Right lobe of liver (tissue), 6 donors: ENCODE measurements around the gene DOK5. TPM values are rescaled to one million over a fixed set of nuclear protein-coding genes. Genes with fewer than 3 reads are reported as not detected.

Experiments
- ATAC-seq, 4 donors: fragments of 200-7000 bp; cut with Tn5 transposase; one replicate each; pipeline ENCODE4 v1.9.1; 2020; ENCODE audit warnings: mild to moderate bottlenecking in 4 of 4, moderate library complexity in 4 of 4
- DNase-seq, 3 donors: peaks; one replicate each; pipeline ENCODE4 v3.0.0-alpha.2; 2020
- H3K27ac ChIP-seq, 3 donors: fragments of 200-600 bp; one replicate each; pipeline ENCODE4 v1.8.0; 2022
- H3K27me3 ChIP-seq, 2 donors: fragments of 200-600 bp; one replicate each; pipeline ENCODE4 v1.8.0; 2022
- H3K36me3 ChIP-seq, 4 donors: fragments of 200-600 bp; sonication (generic) in 1 of 4; one replicate each; pipeline versions ENCODE4 v1.5.1 to v1.8.0; 2017 to 2022; ENCODE audit warnings: control low read depth in 1 of 4
- H3K4me1 ChIP-seq, 4 donors: fragments of 200-600 bp; sonication (generic) in 1 of 4; one replicate each; pipeline versions ENCODE4 v1.5.1 to v1.8.0; 2017 to 2022; ENCODE audit warnings: control low read depth in 1 of 4
- H3K4me3 ChIP-seq, 3 donors: fragments of 200-600 bp; one replicate each; pipeline ENCODE4 v1.8.0; 2022
- H3K9me3 ChIP-seq, 4 donors: fragments of 200-600 bp; sonication (generic) in 1 of 4; one replicate each; pipeline versions ENCODE4 v1.5.1 to v1.8.0; 2017 to 2022; ENCODE audit warnings: control low read depth in 1 of 4
- POLR2A ChIP-seq: fragments of 450-650 bp; IDR thresholded peaks from one replicate; pipeline ENCODE4 v1.6.1; 2017; ENCODE audit warnings: antibody characterized with exemption, mild to moderate bottlenecking
- WGBS: methylation state at CpG from one replicate; pipeline ENCODE4 v1.1.6; 2018; ENCODE audit warnings: low coverage, low lambda C conversion rate; ENCODE audit not compliant: insufficient coverage; ENCODE audit errors: missing lambda C conversion rate; 5-methylcytosine and 5-hydroxymethylcytosine counted together
- intact Hi-C, 2 donors: fragments of 100-400 bp; cut with DNase I; formaldehyde crosslinking; loops; one replicate each; pipeline versions ENCODE4 v1.11.2 to v1.14.1; 2022
- total RNA-seq, 6 experiments: library from RNA; depleted of rRNA in 2 of 6; stranded (reverse); fragments of >200 nt in 2 of 6; fragmentation: NEBNext Ultra II Directional in 3 of 6; extraction: Animal tissue kit (Norgen Biotek cat#: 25700) in 3 of 6; gene quantifications; one replicate each; pipeline versions ENCODE4 v1.1.0 to v1.2.4, GENCODE V29; 2016 to 2023
- TF ChIP-seq, protein P1 (sequence below), 4 donors: fragments of 200-600 bp in 3 of 4; fragments of 450-650 bp in 1 of 4; IDR thresholded peaks; one replicate each; pipeline versions ENCODE4 v1.5.1 to v1.8.0; 2016 to 2022; ENCODE audit warnings: antibody characterized with exemption in 4 of 4, mild to moderate bottlenecking in 2 of 4
- donor health status: DM: no; HTN: yes; CAD: no.
- donor health status: DM: no; HTN: no; CAD: no.
- donor health status: DM: no; HTN: no; CAD: no.
- donor health status: DM: no; HTN: yes; CAD: no.
- donor health status: DM: no; HTN: yes; CAD: no.

The DOK5 gene
- total RNA-seq, 6 experiments from 2014 or later: 0.43 to 0.69 TPM; not detected in 4

DNA sequence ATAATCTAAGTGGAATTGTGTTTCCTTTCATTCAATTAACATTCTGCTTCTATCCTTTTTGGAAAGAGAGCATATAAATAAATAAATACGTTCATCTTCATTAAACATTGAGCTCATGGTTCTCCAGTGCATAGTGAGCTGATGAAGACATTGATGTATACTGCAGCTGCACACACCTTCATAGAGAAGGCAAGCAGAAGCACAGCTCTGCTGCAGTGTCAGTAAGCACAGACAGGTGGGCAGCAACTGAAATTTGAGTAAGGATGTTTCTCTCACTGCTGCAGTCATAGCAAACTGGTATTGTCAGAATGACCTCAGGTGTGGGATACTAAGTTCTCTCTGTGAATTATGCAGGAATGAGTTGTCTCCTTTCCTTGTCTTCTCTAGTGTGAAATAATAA is 202.9 kb downstream of the DOK5 start:
- 38% methylated on average over 1 of the region's 1 CpG for WGBS

DNA sequence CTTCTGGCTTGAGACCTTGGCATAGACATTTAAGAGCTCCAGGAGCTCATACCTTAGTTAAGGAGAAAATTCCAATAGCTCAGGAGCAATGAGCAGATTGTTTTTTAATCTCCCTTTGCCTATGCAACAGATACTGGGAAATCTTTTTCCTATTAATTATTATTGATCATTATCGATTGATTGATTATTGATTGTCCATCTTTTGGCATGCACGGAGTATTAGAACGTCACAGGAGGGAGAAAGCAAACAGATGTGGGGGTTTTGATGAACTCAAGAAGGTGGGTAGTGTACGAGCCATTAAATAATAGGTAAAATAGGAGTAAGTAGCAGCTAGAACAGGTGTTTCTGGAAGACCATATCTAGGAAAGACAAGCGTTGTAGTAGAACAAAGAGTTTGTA is 205.0 kb downstream of the DOK5 start:
- no peak for ATAC-seq
- Histone ChIP-seq H3K27me3 (peaks cover 0 to 3% of the 10 kb centered on the region in 2 donors), H3K36me3 (no peaks in the 10 kb centered on the region), H3K4me1 (no peaks in the 10 kb centered on the region), H3K9me3 (no peaks in the 10 kb centered on the region), H3K4me3 (no peak overlapping the region), H3K27ac (no peak overlapping the region)
- DNase-seq: no peak
- TF ChIP-seq POLR2A: no peak
- TF ChIP-seq, protein P1, sequence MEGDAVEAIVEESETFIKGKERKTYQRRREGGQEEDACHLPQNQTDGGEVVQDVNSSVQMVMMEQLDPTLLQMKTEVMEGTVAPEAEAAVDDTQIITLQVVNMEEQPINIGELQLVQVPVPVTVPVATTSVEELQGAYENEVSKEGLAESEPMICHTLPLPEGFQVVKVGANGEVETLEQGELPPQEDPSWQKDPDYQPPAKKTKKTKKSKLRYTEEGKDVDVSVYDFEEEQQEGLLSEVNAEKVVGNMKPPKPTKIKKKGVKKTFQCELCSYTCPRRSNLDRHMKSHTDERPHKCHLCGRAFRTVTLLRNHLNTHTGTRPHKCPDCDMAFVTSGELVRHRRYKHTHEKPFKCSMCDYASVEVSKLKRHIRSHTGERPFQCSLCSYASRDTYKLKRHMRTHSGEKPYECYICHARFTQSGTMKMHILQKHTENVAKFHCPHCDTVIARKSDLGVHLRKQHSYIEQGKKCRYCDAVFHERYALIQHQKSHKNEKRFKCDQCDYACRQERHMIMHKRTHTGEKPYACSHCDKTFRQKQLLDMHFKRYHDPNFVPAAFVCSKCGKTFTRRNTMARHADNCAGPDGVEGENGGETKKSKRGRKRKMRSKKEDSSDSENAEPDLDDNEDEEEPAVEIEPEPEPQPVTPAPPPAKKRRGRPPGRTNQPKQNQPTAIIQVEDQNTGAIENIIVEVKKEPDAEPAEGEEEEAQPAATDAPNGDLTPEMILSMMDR (IDR thresholded peaks at IDR 0.05): no peak
- 25% methylated on average over 5 of the region's 5 CpGs for WGBS
- intact Hi-C loops: no loop called here

More for the DNA sequence above, 202.9 kb downstream of the DOK5 start:
- Histone ChIP-seq H3K4me3 (no peak overlapping the region), H3K27me3 (peaks cover 0 to 3% of the 10 kb centered on the region in 2 donors), H3K27ac (no peak overlapping the region), H3K4me1 (no peaks in the 10 kb centered on the region), H3K36me3 (no peaks in the 10 kb centered on the region), H3K9me3 (no peaks in the 10 kb centered on the region)
- ATAC-seq: no peak
- no peak for TF ChIP-seq POLR2A
- TF ChIP-seq, protein P1 (IDR thresholded peaks at IDR 0.05): no peak
- intact Hi-C loops: no loop called here
- DNase-seq: no peak

DNA sequence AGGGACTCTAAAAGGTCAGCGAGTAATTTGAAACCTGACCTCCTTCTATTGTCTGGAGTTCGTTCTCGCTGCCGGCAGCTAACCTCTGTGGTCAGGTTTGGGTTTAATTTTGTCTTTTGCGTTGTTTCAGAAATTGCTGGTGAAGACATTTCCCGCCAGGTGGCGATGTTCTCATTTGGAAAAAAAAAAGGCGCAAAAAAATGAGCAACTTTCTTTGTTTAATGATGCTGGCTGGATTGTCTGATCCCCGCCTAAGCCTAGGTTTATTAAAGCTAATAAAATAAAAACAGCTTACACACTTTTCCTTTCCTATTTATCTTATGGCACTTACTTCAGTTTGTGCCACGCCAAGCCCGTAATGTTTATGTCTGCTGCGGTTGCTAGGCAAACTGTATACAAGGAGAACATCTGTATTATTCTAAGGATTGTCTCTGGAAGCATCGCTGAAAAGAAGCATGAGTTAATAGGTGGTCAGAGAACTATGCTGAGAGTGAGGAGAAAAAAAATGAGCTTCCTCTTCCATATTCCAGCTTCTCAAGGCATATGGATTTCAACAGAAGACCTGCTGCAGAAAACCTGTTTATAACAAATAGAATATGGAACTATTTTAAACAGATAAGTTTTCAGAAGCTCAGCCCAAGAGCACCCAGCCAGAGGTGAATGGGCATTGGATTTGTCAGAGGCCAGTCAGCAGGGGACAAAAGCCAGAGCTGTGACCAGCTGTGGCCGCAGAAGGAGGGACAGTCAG is 205.7 kb downstream of the DOK5 start:
- ATAC-seq: peak in 3 of 4 donors; percentile 26 to 50 (median 43)
- no peaks in the 10 kb centered on the region for H3K36me3 ChIP-seq
- no peaks in the 10 kb centered on the region for H3K9me3 ChIP-seq
- H3K4me3 ChIP-seq: no peak overlapping the region
- intact Hi-C loops: no loop called here
- no peak for TF ChIP-seq POLR2A
- TF ChIP-seq, protein P1 (IDR thresholded peaks at IDR 0.05): peak; percentile 19 to 69 (median 60)
- no peak overlapping the region for H3K27ac ChIP-seq
- DNase-seq: no peak
- H3K27me3 ChIP-seq: peaks cover 0 to 3% of the 10 kb centered on the region in 2 donors
- no peaks in the 10 kb centered on the region for H3K4me1 ChIP-seq
- 21% methylated on average over 14 of the region's 14 CpGs for WGBS

DNA sequence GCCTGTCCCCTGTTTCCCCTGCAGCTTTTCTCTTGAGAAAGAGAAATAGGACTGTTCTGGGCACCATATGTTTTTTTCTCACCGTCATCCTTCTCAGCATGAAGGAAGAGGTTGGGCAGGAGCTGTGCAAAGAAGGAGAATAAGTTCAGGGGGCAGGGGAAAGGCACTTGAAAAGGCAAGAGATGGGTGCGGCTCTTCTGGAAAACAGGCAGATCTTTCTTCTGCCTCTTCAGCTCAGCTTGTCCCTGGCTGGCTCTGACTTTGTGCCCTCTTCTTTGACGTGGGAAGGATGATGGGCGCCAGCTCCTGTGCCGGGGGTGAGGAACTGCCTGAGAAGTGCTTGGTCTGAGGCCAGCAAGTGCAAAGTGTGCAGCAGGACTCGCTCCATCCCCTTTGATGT is 206.5 kb downstream of the DOK5 start:
- ATAC-seq (no peak), DNase-seq (no peak)
- no peaks in the 10 kb centered on the region for H3K9me3 ChIP-seq
- no peak for TF ChIP-seq POLR2A
- TF ChIP-seq, protein P1 (IDR thresholded peaks at IDR 0.05): no peak
- H3K27ac ChIP-seq: no peak overlapping the region
- WGBS: 31% methylated on average over 3 of the region's 6 CpGs
- no peaks in the 10 kb centered on the region for H3K4me1 ChIP-seq
- H3K27me3 ChIP-seq: peaks cover 0 to 3% of the 10 kb centered on the region in 2 donors
- no peak overlapping the region for H3K4me3 ChIP-seq
- intact Hi-C loops: no loop called here
- no peaks in the 10 kb centered on the region for H3K36me3 ChIP-seq
